HG03280 (cell line): ENCODE data around the gene DZIP1.

ENCODE experiments used
- ATAC-seq: cut with Tn5 transposase; IDR thresholded peaks from one replicate; pipeline ENCODE4 v1.9.1; 2021; ENCODE audit warnings: mild to moderate bottlenecking, moderate library complexity; ENCODE audit not compliant: unreplicated experiment

Gene DZIP1

GRCh38 chr13:95552539-95553441, 91.7 kb downstream of the DZIP1 start, which contains the start of gene CLDN10:
Gene CLDN10 (plus strand): TSS chr13:95552720. CDS start chr13:95552754, 34 bp downstream.
- no peak for ATAC-seq

GRCh38 chr13:95552208-95552538, 92.3 kb downstream of the DZIP1 start:
- no peak for ATAC-seq

- no peak for ATAC-seq
Observed at GRCh38 chr13:95547531-95548167, 96.9 kb downstream of the DZIP1 start.

GRCh38 chr13:95546919-95547318, 97.6 kb downstream of the DZIP1 start:
- ATAC-seq: no peak

GRCh38 chr13:95544293-95544692, 100.2 kb downstream of the DZIP1 start:
- no peak for ATAC-seq

- ATAC-seq: no peak
Observed at GRCh38 chr13:95541911-95542474, 102.5 kb downstream of the DZIP1 start.

- ATAC-seq: no peak
Observed at GRCh38 chr13:95541308-95541707, 103.2 kb downstream of the DZIP1 start.

- no peak for ATAC-seq
Observed at GRCh38 chr13:95540888-95541287, 103.6 kb downstream of the DZIP1 start.

- no peak for ATAC-seq
Observed at GRCh38 chr13:95536632-95537241, 107.8 kb downstream of the DZIP1 start.

GRCh38 chr13:95535243-95535642, 109.3 kb downstream of the DZIP1 start:
- no peak for ATAC-seq

GRCh38 chr13:95533545-95534160, 110.9 kb downstream of the DZIP1 start:
- ATAC-seq: no peak

GRCh38 chr13:95530178-95530577, 114.3 kb downstream of the DZIP1 start:
- ATAC-seq: no peak
